ENCODE results near the gene PTGER3.

PTGER3 gene

GRCh38 chr1:71039661-71040262, 7.9 kb downstream of the PTGER3 start:
- TF ChIP-seq NFIC (IDR thresholded peaks at IDR 0.05), result no peak
- TF ChIP-seq, protein P1, sequence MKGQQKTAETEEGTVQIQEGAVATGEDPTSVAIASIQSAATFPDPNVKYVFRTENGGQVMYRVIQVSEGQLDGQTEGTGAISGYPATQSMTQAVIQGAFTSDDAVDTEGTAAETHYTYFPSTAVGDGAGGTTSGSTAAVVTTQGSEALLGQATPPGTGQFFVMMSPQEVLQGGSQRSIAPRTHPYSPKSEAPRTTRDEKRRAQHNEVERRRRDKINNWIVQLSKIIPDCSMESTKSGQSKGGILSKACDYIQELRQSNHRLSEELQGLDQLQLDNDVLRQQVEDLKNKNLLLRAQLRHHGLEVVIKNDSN (IDR thresholded peaks at IDR 0.05), result no peak
- TF ChIP-seq ZBTB7A (IDR thresholded peaks at IDR 0.05; ENCODE audit: low read depth), result no peak
- TF ChIP-seq, protein P2, sequence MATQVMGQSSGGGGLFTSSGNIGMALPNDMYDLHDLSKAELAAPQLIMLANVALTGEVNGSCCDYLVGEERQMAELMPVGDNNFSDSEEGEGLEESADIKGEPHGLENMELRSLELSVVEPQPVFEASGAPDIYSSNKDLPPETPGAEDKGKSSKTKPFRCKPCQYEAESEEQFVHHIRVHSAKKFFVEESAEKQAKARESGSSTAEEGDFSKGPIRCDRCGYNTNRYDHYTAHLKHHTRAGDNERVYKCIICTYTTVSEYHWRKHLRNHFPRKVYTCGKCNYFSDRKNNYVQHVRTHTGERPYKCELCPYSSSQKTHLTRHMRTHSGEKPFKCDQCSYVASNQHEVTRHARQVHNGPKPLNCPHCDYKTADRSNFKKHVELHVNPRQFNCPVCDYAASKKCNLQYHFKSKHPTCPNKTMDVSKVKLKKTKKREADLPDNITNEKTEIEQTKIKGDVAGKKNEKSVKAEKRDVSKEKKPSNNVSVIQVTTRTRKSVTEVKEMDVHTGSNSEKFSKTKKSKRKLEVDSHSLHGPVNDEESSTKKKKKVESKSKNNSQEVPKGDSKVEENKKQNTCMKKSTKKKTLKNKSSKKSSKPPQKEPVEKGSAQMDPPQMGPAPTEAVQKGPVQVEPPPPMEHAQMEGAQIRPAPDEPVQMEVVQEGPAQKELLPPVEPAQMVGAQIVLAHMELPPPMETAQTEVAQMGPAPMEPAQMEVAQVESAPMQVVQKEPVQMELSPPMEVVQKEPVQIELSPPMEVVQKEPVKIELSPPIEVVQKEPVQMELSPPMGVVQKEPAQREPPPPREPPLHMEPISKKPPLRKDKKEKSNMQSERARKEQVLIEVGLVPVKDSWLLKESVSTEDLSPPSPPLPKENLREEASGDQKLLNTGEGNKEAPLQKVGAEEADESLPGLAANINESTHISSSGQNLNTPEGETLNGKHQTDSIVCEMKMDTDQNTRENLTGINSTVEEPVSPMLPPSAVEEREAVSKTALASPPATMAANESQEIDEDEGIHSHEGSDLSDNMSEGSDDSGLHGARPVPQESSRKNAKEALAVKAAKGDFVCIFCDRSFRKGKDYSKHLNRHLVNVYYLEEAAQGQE (IDR thresholded peaks at IDR 0.05; ENCODE audit: low read depth), result no peak
- no peak for TF ChIP-seq TEAD4 (IDR thresholded peaks at IDR 0.05)
- TF ChIP-seq TCF12 (IDR thresholded peaks at IDR 0.05; ENCODE audit: low read depth), result no peak
- TF ChIP-seq EGR1 (IDR thresholded peaks at IDR 0.05), result no peak
- TF ChIP-seq CREB1 (IDR thresholded peaks at IDR 0.05; ENCODE audit: low read depth), result no peak
- TF ChIP-seq TAF1 (IDR thresholded peaks at IDR 0.05; ENCODE audit: low read depth), result no peak
- TF ChIP-seq FOXM1 (IDR thresholded peaks at IDR 0.05; ENCODE audit: borderline replicate concordance, low read depth), result no peak
- TF ChIP-seq RAD21 (IDR thresholded peaks at IDR 0.05; ENCODE audit: low read depth), result no peak
- TF ChIP-seq EP300 (IDR thresholded peaks at IDR 0.05; ENCODE audit: borderline replicate concordance), result no peak
- no peak for TF ChIP-seq CEBPB (IDR thresholded peaks at IDR 0.05)
- TF ChIP-seq, protein P3, sequence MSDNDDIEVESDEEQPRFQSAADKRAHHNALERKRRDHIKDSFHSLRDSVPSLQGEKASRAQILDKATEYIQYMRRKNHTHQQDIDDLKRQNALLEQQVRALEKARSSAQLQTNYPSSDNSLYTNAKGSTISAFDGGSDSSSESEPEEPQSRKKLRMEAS (IDR thresholded peaks at IDR 0.05), result no peak
- TF ChIP-seq YY1 (IDR thresholded peaks at IDR 0.05; ENCODE audit: low read depth), result no peak

DNA sequence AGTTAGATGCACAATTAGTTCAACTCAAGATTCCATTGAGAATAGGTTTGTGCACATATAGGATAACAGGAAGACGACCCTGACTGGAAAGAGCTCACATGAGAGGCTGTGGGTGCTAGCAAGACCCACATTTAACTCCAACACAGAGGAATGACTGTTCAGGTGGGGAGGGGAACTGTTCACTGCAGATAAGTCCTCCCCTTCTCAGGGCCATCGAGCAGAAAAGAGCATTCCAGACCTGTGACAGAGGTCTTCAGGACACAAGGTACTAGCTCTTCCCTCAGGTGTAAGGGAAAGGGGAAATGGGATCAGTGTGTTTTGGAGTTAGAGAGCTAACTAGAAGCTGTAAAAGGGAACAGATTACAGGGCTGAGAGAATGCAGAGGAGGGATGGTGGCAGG, 8.7 kb downstream of the PTGER3 start:
- TF ChIP-seq, protein P3 (IDR thresholded peaks at IDR 0.05), result no peak
- no peak for TF ChIP-seq TAF1 (IDR thresholded peaks at IDR 0.05; ENCODE audit: low read depth)
- TF ChIP-seq YY1 (IDR thresholded peaks at IDR 0.05; ENCODE audit: low read depth), result no peak
- no peak for TF ChIP-seq CEBPB (IDR thresholded peaks at IDR 0.05)
- TF ChIP-seq TEAD4 (IDR thresholded peaks at IDR 0.05), result no peak
- no peak for TF ChIP-seq EP300 (IDR thresholded peaks at IDR 0.05; ENCODE audit: borderline replicate concordance)
- TF ChIP-seq CREB1 (IDR thresholded peaks at IDR 0.05; ENCODE audit: low read depth), result no peak
- no peak for TF ChIP-seq NFIC (IDR thresholded peaks at IDR 0.05)
- TF ChIP-seq FOXM1 (IDR thresholded peaks at IDR 0.05; ENCODE audit: borderline replicate concordance, low read depth), result no peak
- TF ChIP-seq, protein P1 (IDR thresholded peaks at IDR 0.05), result no peak
- TF ChIP-seq ZBTB7A (IDR thresholded peaks at IDR 0.05; ENCODE audit: low read depth), result no peak
- no peak for TF ChIP-seq EGR1 (IDR thresholded peaks at IDR 0.05)
- TF ChIP-seq RAD21 (IDR thresholded peaks at IDR 0.05; ENCODE audit: low read depth), result no peak
- TF ChIP-seq TCF12 (IDR thresholded peaks at IDR 0.05; ENCODE audit: low read depth), result no peak
- TF ChIP-seq, protein P2 (IDR thresholded peaks at IDR 0.05; ENCODE audit: low read depth), result no peak

DNA sequence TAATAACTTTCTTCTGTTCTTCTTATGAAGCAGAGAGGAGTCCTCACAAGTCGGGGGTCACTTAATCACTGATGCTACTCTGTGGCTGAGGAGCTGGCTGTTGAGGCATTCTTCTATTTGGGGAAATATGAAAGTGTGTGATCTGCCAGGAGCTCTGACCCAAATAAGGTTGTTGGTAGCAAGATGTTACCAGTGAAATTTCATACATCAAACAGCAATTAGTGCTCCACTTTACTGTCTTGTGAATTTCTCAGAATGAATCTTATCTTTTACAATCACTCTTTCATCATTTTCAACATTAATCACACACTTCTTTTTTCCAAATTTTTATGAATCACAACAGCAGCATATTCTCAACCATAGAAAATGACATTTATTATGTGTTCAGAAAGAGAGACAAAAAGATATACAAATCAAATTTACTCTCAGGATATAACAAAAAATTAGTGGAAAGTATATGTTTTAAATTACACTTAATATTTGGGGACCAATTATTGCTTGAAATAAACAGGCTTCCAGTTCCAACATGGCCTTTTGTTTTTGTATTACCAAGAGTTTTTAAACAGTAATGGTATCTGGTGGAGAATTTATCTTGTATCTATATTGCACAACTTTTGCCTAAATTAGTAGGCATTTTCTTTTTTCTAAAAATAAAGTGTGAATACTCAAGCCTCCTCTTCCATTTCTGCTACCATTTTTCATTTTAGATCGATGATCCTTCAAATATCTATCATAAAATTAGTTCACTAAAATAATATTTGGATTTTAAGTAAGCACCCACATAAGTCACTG, 9.6 kb downstream of the PTGER3 start:
- TF ChIP-seq, protein P3 (IDR thresholded peaks at IDR 0.05), result no peak
- TF ChIP-seq TAF1 (IDR thresholded peaks at IDR 0.05; ENCODE audit: low read depth) (no peak), ZBTB7A (IDR thresholded peaks at IDR 0.05; ENCODE audit: low read depth) (no peak), EGR1 (IDR thresholded peaks at IDR 0.05) (no peak), CEBPB (IDR thresholded peaks at IDR 0.05) (no peak), NFIC (IDR thresholded peaks at IDR 0.05) (no peak), TEAD4 (IDR thresholded peaks at IDR 0.05) (no peak), RAD21 (IDR thresholded peaks at IDR 0.05; ENCODE audit: low read depth) (no peak), YY1 (IDR thresholded peaks at IDR 0.05; ENCODE audit: low read depth) (no peak), TCF12 (IDR thresholded peaks at IDR 0.05; ENCODE audit: low read depth) (no peak), CREB1 (IDR thresholded peaks at IDR 0.05; ENCODE audit: low read depth) (no peak), FOXM1 (IDR thresholded peaks at IDR 0.05; ENCODE audit: borderline replicate concordance, low read depth) (no peak), EP300 (IDR thresholded peaks at IDR 0.05; ENCODE audit: borderline replicate concordance) (no peak)
- TF ChIP-seq, protein P2 (IDR thresholded peaks at IDR 0.05; ENCODE audit: low read depth), result no peak
- TF ChIP-seq, protein P1 (IDR thresholded peaks at IDR 0.05), result no peak

All from Ishikawa (cell line).